Transverse colon (tissue), 4 donors: ENCODE results near the gene ROBO1.

Experiments used
- CTCF ChIP-seq, 5 experiments: fragments of 200-600 bp in 3 of 5; fragments of 450-650 bp in 2 of 5; sonication (generic) in 3 of 5; IDR thresholded peaks; 1 replicate in 2 of 5; 2 replicates in 3 of 5; pipeline ENCODE4 v1.5.1; 2016 to 2017; ENCODE audit warnings: antibody characterized with exemption in 5 of 5, inconsistent platforms in 3 of 5, mild to moderate bottlenecking in 2 of 5, moderate library complexity in 1 of 5
- EP300 ChIP-seq: sonication (generic); formaldehyde crosslinking; IDR thresholded peaks from one replicate; pipeline ENCODE4 v1.6.1; 2017; ENCODE audit warnings: antibody characterized with exemption, low read depth
- POLR2AphosphoS5 ChIP-seq, 3 donors: sonication (generic); formaldehyde crosslinking; IDR thresholded peaks; one replicate each; pipeline ENCODE4 v1.6.1; 2016; ENCODE audit warnings: antibody characterized with exemption in 3 of 3

GRCh38 chr3:79039192-79039591, 728.6 kb downstream of the ROBO1 start:
- TF ChIP-seq CTCF (IDR thresholded peaks at IDR 0.05) (no peak), EP300 (no peak), POLR2AphosphoS5 (IDR thresholded peaks at IDR 0.05) (no peak)
